Heart left ventricle (tissue), 16 donors: Measurements from ENCODE around the gene SYT11. TPM values are rescaled to one million over a fixed set of nuclear protein-coding genes. Genes with fewer than 3 reads are reported as not detected.

Experiments used
- ATAC-seq, 4 donors: fragments of 200-7000 bp; cut with Tn5 transposase; one replicate each; pipeline ENCODE4 v1.9.1; 2020 to 2022; ENCODE audit warnings: moderate library complexity in 4 of 4, mild to moderate bottlenecking in 3 of 4, moderate number of reproducible peaks in 1 of 4
- DNase-seq, 5 donors: peaks; one replicate each; pipeline ENCODE4 v3.0.0-alpha.2; 2020
- H3K27ac ChIP-seq, 12 donors: fragments of 200-600 bp; sonication (generic) in 4 of 12; one replicate each; pipeline versions ENCODE4 v1.5.0 to v1.8.0; 2016 to 2022; ENCODE audit warnings: mild to moderate bottlenecking in 2 of 12
- H3K27me3 ChIP-seq, 9 donors: fragments of 200-600 bp; sonication (generic) in 2 of 9; one replicate each; pipeline versions ENCODE4 v1.5.1 to v1.8.0; 2016 to 2022; ENCODE audit warnings: mild to moderate bottlenecking in 3 of 9
- H3K36me3 ChIP-seq, 9 donors: fragments of 200-600 bp; sonication (generic) in 2 of 9; one replicate each; pipeline versions ENCODE4 v1.5.0 to v1.8.0; 2018 to 2022; ENCODE audit warnings: mild to moderate bottlenecking in 2 of 9
- H3K4me1 ChIP-seq, 12 donors: fragments of 200-600 bp; sonication (generic) in 4 of 12; one replicate each; pipeline versions ENCODE4 v1.5.0 to v1.8.0; 2016 to 2022; ENCODE audit warnings: mild to moderate bottlenecking in 3 of 12
- H3K4me3 ChIP-seq, 12 donors: fragments of 200-600 bp; sonication (generic) in 4 of 12; one replicate each; pipeline versions ENCODE4 v1.5.0 to v1.8.0; 2017 to 2022; ENCODE audit warnings: mild to moderate bottlenecking in 9 of 12, moderate library complexity in 4 of 12
- H3K9me3 ChIP-seq, 12 donors: fragments of 200-600 bp; sonication (generic) in 4 of 12; one replicate each; pipeline versions ENCODE4 v1.5.0 to v1.8.0; 2016 to 2022; ENCODE audit warnings: mild to moderate bottlenecking in 1 of 12
- POLR2A ChIP-seq, 2 donors: fragments of 450-650 bp; IDR thresholded peaks; one replicate each; pipeline ENCODE4 v1.6.1; 2017; ENCODE audit warnings: antibody characterized with exemption in 2 of 2, mild to moderate bottlenecking in 2 of 2, moderate library complexity in 2 of 2
- WGBS, 4 donors: extraction: QIAGEN DNeasy Blood & Tissue Kit in 2 of 4; methylation state at CpG; one replicate each; pipeline versions ENCODE4 v1.1.5 to v1.1.7; 2013 to 2018; 5-methylcytosine and 5-hydroxymethylcytosine counted together
- intact Hi-C, 10 donors: fragments of 100-400 bp; cut with DNase I; formaldehyde crosslinking; loops; one replicate each; pipeline versions ENCODE4 v1.11.1 to v1.14.2; 2022
- polyA plus RNA-seq, 2 donors: library from polyadenylated mRNA; stranded (reverse); fragments of 200-250 nt; gene quantifications; one replicate each; pipeline ENCODE4 v1.2.3, GENCODE V29; 2013
- total RNA-seq, 9 donors: library from RNA; depleted of rRNA in 2 of 9; stranded (reverse); fragments of >200 nt in 2 of 9; fragmentation: NEBNext Ultra II Directional in 3 of 9; extraction: Animal tissue kit (Norgen Biotek cat#: 25700) in 3 of 9; gene quantifications; one replicate each; pipeline versions ENCODE4 v1.1.0 to v1.2.4, GENCODE V29; 2016 to 2023
- TF ChIP-seq, protein P1 (sequence below), 12 donors: fragments of 200-600 bp; sonication (generic) in 4 of 12; IDR thresholded peaks; one replicate each; pipeline versions ENCODE4 v1.5.0 to v1.8.0; 2018 to 2022; ENCODE audit warnings: antibody characterized with exemption in 12 of 12, mild to moderate bottlenecking in 5 of 12
- donor health status: ischemic (EF 13 %, LVEDD 7.1; RV severe dilation, severe dysfunction).
- donor health status: healthy with polysubstance abuse.
- donor health status: DM: no; HTN: yes; CAD: no.
- donor health status: DM: no; HTN: no; CAD: no.
- donor health status: ischemic (EF 25% LVEDD 6.9; RV normal size, moderate dysfunction).
- donor health status: ischemic (EF 25% LVEDD 5.7; RV mildly dilated, moderate dysfunction).
- donor health status: healthy.
- donor health status: DM: yes; HTN: yes; CAD: no.
- donor health status: ischemic (EF 35%, LVEDD 5.7; RV mildly dilated, moderate dysfunction).
- donor health status: nonischemic (EF 11% LVEDD 7.7; RV severe dilation, severe dysfunction).
- donor health status: DM: yes; HTN: yes; CAD: no.
- donor health status: PGD.
- donor health status: ischemic (EF 29% LVEDD 5.4; RV normal size, mild dysfunction).
- donor health status: nonischemic (EF 23%, LVEDD 6.1; RV moderate dilation, normal function).

SYT11 gene
- total and polyA plus RNA-seq, 11 donors, result 2.2 to 26.3 (median 15.1) TPM

DNA sequence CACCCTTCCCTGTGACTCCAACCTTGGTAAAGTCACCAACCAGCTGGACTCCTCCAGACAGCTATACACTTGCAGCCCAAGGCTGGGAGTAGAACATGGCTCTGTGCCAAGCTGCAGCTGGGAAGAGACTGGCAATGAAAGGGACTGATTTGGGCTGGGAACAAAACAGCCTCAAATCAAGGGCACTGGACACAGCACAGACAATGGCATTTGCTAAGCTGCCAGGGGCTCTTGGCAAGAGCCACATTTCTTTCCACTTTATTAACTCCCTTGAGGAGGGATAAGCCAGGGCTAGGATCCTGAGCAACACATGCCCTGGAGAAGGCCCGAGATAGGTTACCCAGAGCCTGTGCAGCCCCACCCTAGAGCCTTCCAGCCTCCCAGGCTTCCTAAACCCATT lies 12.0 kb downstream of the SYT11 start:
- Histone ChIP-seq H3K27ac (peak overlapping the region in 7 of 12 donors; percentile 11 to 62 (median 25)), H3K27me3 (no peaks in the 10 kb centered on the region), H3K9me3 (no peaks in the 10 kb centered on the region), H3K4me1 (peaks cover 0 to 25% (median 8%) of the 10 kb centered on the region in 12 donors), H3K4me3 (no peak overlapping the region), H3K36me3 (peaks cover 0 to 54% (median 12%) of the 10 kb centered on the region in 9 donors)
- ATAC-seq (peak; percentile 70 to 88 (median 82)), DNase-seq (peak; percentile 48 to 68 (median 66))
- TF ChIP-seq, protein P1, sequence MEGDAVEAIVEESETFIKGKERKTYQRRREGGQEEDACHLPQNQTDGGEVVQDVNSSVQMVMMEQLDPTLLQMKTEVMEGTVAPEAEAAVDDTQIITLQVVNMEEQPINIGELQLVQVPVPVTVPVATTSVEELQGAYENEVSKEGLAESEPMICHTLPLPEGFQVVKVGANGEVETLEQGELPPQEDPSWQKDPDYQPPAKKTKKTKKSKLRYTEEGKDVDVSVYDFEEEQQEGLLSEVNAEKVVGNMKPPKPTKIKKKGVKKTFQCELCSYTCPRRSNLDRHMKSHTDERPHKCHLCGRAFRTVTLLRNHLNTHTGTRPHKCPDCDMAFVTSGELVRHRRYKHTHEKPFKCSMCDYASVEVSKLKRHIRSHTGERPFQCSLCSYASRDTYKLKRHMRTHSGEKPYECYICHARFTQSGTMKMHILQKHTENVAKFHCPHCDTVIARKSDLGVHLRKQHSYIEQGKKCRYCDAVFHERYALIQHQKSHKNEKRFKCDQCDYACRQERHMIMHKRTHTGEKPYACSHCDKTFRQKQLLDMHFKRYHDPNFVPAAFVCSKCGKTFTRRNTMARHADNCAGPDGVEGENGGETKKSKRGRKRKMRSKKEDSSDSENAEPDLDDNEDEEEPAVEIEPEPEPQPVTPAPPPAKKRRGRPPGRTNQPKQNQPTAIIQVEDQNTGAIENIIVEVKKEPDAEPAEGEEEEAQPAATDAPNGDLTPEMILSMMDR (IDR thresholded peaks at IDR 0.05), result no peak
- no peak for TF ChIP-seq POLR2A (IDR thresholded peaks at IDR 0.05)
- WGBS, 4 donors, result 20 to 35% (median 33%) methylated on average over 1 of the region's 1 CpG; no CpG with 5 or more reads in 1 of the 4 donors
- intact Hi-C loops, result no loop called here

DNA sequence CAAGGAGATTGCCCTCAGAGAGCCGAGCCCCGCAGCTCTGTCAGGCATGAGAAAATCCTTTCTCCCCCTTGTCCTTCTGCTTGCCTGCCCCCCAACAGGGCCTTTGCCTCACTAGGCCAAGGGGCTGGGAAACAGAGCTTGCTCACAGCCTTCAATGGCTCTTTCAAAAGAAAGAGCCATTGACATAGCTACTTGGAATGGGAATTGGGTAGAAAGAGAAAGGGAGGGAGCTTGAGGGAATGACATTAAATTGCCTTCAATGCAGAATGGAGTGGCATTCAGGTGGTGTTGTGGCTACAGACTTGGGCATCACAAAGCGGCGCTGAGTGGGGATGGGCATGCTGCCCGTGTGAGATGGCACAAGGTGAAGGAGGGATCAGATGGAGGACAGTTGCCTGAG lies 13.2 kb downstream of the SYT11 start:
- no peak for ATAC-seq
- no peaks in the 10 kb centered on the region for H3K9me3 ChIP-seq
- peaks cover 0 to 48% (median 12%) of the 10 kb centered on the region in 9 donors for H3K36me3 ChIP-seq
- 91 to 96% (median 93%) methylated on average over 5 of the region's 5 CpGs for WGBS, 4 donors
- intact Hi-C loops, result no loop called here
- no peak for DNase-seq
- no peak overlapping the region for H3K4me3 ChIP-seq
- peaks cover 0 to 25% (median 8%) of the 10 kb centered on the region in 12 donors for H3K4me1 ChIP-seq
- no peaks in the 10 kb centered on the region for H3K27me3 ChIP-seq
- TF ChIP-seq, protein P1 (IDR thresholded peaks at IDR 0.05), result no peak
- no peak for TF ChIP-seq POLR2A (IDR thresholded peaks at IDR 0.05)
- peak overlapping the region in 1 of 12 donors; percentile 21 for H3K27ac ChIP-seq

DNA sequence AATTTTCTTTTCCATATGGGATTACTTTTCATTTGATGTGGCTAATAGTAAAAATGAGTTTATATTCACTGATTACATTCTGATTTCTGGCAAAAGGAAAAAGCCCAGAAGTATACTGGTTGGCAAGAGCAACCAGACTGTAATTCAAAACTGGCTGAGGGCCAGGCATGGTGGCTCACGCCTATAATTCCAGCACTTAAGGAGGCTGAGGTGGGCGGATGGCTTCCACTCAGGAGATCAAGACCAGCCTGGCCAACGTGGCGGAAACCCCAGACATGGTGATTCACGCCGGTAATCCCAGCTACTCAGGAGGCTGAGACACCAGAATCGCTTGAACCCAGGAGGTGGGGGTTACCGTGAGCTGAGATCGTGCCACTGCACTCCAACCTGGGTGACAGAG lies 14.5 kb downstream of the SYT11 start:
- WGBS, 4 donors, result 81 to 90% (median 85%) methylated on average over 9 of the region's 9 CpGs
- no peak for TF ChIP-seq POLR2A (IDR thresholded peaks at IDR 0.05)
- TF ChIP-seq, protein P1 (IDR thresholded peaks at IDR 0.05), result no peak
- intact Hi-C loops, result no loop called here
- Histone ChIP-seq H3K36me3 (peaks cover 0 to 44% (median 8%) of the 10 kb centered on the region in 9 donors), H3K9me3 (no peaks in the 10 kb centered on the region), H3K4me3 (no peak overlapping the region), H3K27me3 (no peaks in the 10 kb centered on the region), H3K4me1 (peaks cover 0 to 25% (median 8%) of the 10 kb centered on the region in 12 donors), H3K27ac (no peak overlapping the region)
- ATAC-seq (no peak), DNase-seq (no peak)

DNA sequence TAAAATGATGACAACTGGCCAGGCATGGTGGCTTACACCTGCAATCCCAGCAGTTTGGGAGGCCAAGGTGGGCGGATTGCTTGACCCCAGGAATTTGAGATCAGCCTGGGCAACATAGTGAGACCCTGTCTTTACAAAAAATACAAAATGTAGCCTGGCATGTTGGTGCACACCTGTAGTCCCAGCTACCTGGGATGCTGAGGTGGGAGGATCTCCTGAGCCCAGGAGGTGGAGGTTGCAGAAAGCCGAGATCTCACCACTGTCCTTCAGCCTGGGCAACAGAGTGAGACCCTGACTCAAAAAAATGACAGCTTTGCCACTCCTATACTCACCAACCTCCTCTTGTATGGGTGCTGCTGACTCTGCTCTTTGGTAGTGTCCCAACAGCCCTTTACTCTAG lies 18.6 kb downstream of the SYT11 start:
- DNase-seq, result no peak

More for the DNA sequence above, 18.6 kb downstream of the SYT11 start:
- Histone ChIP-seq H3K9me3 (no peaks in the 10 kb centered on the region), H3K36me3 (peaks cover 0 to 47% (median 28%) of the 10 kb centered on the region in 9 donors), H3K27me3 (no peaks in the 10 kb centered on the region), H3K4me1 (no peaks in the 10 kb centered on the region), H3K4me3 (no peak overlapping the region), H3K27ac (no peak overlapping the region)
- ATAC-seq, result no peak
- intact Hi-C loops, result no loop called here
- no peak for TF ChIP-seq POLR2A (IDR thresholded peaks at IDR 0.05)
- TF ChIP-seq, protein P1 (IDR thresholded peaks at IDR 0.05), result no peak
- 94 to 100% (median 98%) methylated on average over 2 of the region's 2 CpGs for WGBS, 4 donors
